ENCODE measurements around the gene ADM. TPM values are rescaled to one million over a fixed set of nuclear protein-coding genes. Genes with fewer than 3 reads are reported as not detected.

ADM gene
- total RNA-seq, 1 donor from 2014 or later: 9.6 TPM

DNA sequence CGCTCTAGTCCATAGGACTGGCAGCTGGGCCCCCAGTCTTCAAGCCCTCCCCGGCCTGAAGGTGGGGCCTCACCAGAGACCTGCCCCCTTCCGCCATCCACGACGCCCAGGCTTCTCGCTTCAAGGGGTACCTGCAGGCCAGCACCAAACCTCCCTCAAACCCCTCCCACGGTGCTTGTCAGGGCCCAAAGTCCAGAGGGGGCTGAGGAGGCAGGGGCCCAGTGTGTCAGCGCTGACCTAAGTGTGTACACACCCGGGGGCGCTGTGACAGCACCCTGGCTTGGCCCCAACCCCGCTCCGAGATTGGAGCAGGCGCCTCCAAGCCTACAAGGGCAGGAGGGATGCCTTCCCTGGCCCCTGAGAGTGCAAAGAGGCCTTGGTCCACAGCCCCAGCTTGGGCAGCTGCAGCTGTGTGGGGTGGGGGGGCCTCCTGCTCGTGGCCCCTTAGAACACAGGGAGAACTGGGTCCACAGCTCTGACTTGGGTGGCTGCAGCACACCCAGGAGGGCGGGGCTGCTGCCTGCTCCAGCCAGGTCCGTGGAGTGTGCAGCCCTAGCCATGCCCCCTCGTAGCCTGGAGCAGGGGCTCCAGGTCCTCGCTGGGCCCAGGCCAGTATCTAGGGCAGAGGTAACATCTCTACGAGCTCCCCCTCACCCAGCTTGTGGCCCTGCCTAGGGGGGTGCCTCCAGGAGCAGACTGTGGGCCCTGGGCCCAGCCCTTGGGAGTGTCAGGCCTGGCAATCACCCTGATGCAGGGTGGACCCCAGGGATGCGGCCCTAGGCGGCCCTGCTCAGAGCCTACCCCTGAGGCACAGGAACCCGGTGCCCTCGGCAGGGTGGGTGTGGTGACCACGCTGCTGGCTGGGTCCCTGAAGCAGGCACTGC lies 15.8 kb upstream of the ADM start:
- no peak for ATAC-seq
- no peak for DNase-seq (ENCODE audit: low spot score)

DNA sequence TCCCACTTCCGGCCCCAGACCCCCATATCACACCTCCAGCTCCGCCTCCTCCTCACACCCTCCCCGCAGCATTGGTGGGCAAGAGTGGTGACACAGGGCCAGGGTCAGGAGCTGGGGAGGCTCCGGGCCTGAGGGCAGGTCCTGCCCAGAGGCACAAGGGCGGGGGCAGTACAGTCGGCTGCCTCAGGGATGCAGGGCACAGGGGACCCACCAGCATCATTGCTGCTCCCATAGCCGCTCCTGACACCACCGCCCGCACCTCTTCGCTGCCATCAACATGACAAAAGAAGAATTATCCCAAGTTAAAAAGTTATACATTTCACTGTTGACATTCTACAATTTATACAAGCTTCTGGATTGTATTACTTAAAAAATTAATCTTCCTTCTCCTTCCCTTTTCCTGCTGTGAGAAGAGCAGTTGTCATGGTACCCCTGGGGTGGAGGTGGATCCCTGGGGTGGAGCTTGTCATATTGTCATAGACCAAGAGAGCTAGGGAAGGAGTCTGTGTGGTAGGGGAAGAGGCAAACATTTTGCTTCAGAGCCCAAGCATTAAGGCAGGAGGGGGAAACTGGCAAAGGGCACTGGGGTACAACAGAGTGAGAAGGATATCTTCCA lies 15.0 kb upstream of the ADM start:
- DNase-seq (ENCODE audit: low spot score) (no peak), ATAC-seq (no peak)

DNA sequence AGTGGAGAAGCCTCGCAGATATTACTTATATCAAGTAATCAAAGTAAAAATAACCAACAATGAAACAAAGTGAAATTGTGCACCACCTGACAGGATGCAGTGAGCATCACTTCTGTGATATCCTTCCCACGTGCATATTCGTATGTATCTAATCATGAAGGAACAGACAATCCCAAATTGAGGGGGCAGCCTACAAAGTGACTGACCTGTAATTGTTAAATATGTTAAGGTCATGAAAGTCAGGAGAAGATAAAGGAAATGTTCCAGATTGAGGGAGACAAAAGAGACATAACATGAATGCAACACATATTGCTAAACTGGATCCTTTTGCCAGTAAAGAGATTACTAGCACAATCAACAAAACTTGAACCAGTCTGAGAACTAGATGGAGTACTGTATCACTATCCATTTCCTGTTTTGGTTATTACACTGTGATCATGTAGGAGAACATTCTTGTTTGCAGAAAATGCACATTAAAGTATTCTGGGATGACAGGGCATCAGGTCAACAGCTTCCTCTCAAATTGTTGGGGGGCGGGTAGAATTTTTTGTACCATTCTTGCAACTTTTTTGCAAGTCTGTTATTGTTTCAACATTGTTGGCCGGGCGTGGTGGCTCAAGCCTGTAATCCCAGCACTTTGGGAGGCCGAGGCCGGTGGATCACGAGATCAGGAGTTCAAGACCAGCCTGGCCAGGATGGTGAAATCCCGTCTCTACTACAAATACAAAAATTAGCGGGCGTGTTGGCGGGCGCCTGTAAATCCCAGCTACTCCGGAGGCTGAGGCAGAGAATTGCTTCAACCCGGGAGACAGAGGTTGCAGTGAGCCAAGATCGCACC lies 12.9 kb upstream of the ADM start:
- DNase-seq (ENCODE audit: low spot score): no peak
- no peak for ATAC-seq

DNA sequence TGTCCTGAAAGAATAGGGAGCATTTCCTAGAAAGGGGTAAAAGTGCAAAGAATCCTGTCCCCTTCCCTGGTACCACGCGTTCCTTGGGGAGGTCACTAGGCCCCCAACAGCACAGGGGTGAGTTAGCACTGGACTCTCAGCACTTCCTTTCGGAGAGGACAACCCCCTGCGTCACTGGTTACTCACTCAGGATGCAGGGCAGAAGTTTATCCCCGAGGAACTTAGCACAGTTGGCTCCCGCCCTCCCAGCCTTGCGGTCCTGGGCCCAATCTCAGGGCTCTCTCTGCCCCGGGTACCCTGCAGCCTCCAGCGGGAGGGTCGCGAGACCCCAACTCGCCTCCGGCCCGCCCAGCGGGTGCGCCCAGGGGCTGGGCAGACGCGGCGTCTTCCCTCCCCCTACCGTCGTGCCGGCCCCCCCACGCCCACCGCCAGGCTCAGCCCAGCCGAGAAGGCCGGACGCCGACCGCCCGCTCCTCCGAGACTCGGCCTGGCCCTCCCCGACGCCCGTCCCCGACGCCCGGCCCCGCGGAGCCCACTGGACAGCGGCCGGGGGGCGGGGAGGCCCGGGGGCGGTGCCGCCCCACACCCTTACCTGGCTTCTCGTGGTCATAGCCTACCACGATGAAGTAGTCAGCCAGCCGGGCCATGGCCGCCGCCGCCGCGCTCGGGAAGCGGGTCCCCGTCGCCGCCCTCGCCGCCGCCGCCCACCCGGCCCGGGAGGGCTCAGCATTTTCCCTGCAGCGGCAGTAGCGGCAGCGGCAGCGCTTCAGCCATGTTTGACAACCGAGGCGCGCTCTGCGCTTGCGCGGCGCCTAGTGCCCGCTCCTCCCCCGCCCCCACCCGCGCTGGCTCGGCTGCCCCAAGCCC lies 11.2 kb upstream of the ADM start, which contains the start of gene SBF2:
SBF2 (minus strand) TSS at position 797 of the 867 bp plus-strand sequence; CDS start at position 647, 150 bp downstream.
- DNase-seq (ENCODE audit: low spot score): peak; percentile 88
- ATAC-seq: peak; percentile 87

DNA sequence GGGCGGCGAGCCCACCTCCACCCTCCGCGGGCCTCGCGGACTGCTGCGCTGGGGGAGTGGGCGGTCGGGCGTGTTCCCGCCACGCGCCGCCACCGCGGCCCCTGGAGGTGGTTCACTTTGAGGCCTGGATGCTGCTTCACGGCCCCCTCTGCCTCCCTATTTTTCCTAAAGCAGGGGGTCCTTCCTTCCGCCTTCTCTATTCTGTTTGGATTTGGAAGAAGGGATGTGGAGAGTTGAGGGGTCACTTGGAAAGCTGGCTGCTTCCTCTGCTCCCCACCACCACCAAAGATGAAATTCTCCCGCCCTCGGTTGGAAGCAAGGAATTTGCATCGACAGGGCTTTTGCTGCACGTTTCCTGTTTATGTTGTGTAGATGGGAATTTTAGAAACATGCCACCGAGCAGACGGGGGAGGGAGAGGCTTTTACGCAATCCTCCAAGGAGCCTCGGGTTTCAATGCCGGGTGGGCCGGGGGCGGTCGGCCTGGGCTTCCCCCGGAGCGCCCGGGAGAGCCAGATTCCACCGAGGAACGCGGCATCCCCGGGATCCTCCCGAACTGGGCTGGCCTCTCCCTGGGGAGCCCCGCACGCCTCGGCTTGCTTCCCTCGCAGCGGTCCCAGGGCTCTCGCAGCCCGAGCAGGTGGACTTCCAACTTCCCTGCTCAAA lies 10.5 kb upstream of the ADM start:
- DNase-seq (ENCODE audit: low spot score): peak; percentile 59
- peak; percentile 40 for ATAC-seq

DNA sequence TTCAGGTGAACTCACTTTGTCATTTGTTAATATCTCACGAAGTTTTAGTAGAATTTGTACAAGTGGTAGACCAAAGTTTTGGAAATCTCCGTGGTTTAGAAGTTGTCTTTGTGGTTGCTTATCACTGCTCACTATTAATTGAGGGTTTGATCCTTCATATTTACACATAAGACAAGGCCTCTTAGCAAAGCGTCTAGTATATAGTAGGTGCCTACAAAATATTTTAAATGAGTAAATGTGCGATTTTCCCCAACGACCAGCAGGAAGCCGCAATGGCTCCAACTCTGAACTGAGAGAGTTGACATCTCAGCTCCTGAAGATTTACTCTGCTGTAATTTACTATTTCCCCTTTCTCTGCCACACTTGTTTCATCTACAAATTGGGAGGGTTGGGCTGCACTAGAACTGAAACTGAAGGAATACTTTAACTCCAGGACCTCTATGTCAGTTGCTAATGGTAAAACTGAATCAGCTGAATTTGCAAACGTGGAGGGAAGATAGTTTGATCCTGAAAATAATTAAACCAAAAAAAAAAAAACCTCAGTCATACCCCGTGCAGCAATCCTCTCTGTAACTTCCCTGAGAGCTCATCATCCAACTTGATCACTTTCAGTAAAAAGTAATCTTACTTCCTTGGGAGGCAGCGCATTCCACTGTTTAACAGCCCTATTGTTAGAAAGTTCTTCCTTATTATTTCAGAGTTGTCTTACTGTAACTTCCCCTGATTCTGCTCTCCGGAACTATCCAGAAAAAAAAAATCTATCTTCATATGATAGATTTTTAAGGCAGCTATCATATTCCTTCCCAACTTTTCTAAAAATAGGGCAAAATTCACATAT lies 9.6 kb upstream of the ADM start:
- DNase-seq (ENCODE audit: low spot score): no peak
- no peak for ATAC-seq

DNA sequence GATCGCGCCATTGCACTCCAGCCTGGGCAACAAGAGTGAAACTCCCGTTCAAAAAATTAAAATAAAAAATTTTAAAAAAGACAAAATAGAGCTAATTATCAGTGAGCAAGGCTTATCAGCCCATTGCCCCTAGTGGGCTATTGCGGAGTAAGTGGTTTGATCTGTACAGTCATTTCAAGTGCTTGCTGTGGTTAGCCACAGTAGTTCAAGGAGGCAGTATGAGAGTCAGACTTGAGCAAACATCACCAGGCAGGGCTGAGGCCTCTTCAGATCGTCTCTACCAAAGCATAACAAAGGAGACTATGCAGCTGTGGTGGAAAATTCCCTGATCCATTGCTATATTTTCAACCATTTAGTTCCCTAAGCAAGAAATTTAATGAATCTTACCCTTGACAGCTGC lies 6.5 kb upstream of the ADM start:
- DNase-seq (ENCODE audit: low spot score): no peak
- no peak for ATAC-seq

DNA sequence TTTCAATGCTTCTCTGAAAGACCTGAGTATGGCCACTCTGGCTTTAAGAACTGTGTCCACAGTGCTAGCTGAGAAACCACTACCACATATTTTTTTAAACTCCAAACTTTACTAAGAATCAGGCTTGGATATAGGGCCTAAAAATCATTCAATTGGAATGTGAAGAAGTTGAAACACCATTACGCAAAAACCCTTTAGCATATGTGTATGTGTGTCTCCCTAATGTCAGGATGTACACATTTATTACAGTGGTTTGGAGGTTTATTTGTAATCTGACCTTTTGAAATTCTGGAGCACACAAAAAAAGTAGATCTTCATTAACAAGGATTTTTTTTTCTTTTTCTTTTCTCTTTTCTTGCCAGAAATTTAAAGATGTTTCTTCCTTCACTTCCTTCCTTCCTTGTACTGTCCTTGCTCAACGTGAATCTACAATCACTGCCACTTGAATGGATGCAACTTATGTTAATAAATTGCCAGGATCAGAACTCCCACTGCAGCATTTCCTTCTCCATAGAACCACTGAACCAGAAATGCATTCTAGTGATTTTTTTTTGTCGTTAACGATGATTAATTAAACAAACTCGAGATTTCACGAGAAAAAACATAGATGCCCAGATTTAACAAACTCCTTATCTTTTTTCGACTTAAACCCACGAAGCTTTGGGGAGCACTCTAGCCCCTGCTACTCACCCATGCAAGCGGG lies 3.1 kb upstream of the ADM start:
- DNase-seq (ENCODE audit: low spot score): no peak
- ATAC-seq: no peak

DNA sequence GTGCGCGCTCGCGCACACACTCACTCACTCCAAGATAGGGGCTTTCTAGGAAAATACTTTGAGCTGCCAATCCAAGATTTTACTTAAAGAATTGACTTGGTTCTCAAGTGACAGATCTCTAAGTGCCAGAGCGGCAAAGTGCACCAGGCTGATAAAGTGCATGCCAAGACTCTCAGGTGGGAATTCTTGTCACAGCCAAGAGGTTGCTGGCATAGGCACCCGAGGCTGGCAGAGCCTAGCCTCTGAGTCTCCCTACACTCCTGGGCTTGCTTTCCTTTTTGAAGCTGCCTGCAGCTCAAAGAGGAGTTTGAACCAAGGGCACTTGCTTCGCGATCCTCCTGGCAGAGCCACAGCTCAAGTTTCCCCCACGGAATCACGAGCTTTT lies 2.5 kb upstream of the ADM start:
- ATAC-seq: peak; percentile 0
- no peak for DNase-seq (ENCODE audit: low spot score)

DNA sequence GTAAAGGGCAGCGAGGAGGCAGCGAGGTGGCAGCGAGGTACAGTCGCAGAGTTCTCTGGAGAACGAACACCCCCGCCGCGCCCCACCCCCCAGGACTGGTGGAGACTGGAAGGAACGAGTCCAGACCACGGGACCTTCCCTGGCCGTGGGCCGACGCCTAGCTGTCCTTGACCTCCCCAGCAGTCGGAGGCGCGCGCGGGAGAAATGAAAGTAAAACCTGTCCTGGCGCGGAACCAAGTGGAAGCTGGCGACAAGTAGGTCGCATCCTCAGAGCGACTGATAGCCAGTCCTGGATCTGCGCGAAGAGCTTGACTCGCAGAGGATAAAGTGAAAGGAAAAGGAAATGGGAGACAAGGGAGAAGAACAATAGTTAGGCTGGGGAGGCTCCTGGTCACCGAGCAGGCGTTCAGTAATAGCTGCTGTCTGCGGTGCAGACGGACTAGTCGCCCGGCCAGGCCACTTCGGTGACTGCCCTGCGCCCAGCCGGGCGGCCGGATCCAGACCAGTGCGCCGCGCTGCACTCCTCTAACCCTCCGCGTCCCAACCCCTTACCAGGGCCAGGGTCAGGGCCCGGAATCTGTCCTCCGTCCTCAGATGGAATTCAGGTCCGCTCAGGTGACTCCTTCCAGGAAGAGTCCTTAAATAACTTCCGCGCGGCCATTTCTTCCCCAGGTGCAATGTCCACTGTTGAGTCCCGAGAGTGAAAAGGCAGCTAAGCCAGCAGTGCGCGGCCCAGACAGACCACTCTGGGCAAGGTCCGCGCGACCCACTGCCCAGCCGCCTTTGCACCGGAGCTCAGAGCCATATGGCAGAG lies 1.9 kb upstream of the ADM start:
- peak; percentile 96 for DNase-seq (ENCODE audit: low spot score)
- ATAC-seq: peak; percentile 28

DNA sequence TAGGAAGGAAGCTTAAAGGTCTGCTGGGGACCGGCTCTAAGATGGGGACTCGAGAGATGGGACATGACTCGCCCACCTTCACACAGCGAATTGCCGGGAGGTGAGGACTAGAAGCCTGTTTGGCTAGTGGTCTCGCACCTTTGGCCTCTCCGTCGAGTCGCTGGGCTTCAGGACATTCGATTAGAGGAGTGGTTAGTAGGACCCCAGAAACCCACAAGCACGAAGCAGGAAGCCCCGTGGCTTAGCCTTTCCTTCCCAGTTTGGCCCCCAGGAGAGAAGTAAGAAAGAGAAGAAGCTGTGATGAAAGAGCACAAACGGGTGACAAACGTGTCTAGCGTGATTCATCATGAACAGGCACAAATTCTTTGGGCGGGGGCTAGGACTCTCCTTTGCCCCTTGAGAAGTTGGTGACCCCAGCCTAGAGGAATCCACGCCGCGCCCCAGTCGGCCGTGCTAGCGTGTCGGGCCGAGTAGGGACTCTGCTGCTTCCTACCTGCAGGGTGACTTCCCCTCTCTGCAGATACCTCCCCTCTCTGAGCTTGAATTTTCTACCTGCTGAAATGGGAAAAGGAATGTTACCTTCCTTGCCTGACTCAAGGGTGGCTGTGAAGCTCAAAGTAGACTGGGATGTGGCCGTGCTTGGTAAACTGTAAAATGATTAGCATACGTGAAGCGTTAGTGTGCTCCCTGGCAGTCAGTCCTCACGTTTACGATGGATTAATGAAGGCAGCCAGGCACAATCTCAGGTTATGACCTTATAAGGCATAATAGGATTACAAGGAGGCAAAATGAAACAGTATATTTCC lies 1.1 kb upstream of the ADM start:
- peak; percentile 64 for DNase-seq (ENCODE audit: low spot score)
- ATAC-seq: no peak

DNA sequence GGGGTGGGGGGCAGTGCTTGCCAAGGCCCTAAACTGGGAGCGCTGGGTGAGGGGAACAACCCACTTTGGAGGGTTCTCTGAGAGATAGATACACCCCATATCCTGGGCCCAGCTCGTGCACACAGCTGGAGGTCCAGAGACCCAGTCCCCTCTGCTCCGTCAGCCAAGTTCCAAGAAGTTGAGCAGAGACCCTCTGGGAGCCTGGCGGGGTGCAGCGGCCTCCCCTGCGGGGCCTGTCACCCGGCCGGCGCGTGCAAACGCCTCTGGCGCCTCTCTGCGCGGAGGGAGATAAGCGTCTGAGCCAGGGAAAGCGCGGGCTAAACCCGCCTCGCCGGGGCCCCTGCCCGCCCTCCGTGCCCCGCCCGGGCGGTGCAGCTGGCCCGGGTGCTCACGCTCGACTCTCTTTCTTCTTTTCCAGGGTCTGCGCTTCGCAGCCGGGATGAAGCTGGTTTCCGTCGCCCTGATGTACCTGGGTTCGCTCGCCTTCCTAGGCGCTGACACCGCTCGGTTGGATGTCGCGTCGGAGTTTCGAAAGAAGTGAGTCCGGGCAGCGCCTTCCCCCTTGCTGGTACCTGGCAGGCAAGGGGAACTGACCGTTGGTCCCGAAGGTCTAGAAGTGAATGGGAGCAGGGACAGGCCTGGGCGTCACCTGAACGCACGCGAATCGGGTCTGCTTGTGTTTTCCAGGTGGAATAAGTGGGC lies 540 bp downstream of the ADM start:
- DNase-seq (ENCODE audit: low spot score) (peak; percentile 79), ATAC-seq (peak; percentile 23)

DNA sequence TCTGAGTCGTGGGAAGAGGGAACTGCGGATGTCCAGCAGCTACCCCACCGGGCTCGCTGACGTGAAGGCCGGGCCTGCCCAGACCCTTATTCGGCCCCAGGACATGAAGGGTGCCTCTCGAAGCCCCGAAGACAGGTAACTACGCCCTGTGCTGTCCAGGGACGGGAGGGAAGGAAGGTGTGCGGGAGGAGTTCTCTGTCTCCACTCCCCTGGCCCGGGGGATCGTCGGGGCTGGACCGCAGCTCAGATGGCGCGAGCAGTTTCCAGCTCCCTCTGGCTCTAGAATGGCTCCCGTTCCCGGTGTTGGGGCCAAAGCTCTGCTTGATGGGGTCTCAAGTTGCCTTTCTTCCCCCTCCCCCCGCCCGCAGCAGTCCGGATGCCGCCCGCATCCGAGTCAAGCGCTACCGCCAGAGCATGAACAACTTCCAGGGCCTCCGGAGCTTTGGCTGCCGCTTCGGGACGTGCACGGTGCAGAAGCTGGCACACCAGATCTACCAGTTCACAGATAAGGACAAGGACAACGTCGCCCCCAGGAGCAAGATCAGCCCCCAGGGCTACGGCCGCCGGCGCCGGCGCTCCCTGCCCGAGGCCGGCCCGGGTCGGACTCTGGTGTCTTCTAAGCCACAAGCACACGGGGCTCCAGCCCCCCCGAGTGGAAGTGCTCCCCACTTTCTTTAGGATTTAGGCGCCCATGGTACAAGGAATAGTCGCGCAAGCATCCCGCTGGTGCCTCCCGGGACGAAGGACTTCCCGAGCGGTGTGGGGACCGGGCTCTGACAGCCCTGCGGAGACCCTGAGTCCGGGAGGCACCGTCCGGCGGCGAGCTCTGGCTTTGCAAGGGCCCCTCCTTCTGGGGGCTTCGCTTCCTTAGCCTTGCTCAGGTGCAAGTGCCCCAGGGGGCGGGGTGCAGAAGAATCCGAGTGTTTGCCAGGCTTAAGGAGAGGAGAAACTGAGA lies 1.4 kb downstream of the ADM start:
- DNase-seq (ENCODE audit: low spot score) (peak; percentile 54), ATAC-seq (no peak)

DNA sequence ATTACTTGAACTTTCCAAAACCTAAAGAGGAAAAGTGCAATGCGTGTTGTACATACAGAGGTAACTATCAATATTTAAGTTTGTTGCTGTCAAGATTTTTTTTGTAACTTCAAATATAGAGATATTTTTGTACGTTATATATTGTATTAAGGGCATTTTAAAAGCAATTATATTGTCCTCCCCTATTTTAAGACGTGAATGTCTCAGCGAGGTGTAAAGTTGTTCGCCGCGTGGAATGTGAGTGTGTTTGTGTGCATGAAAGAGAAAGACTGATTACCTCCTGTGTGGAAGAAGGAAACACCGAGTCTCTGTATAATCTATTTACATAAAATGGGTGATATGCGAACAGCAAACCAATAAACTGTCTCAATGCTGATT lies 2.1 kb downstream of the ADM start:
- ATAC-seq: no peak
- no peak for DNase-seq (ENCODE audit: low spot score)

Data from left lobe of liver (tissue), 2 donors.